Smooth muscle cell (in vitro differentiated cells): ENCODE results near the gene APH1A. TPM values are rescaled to one million over a fixed set of nuclear protein-coding genes. Genes with fewer than 3 reads are reported as not detected.

Experiments used
- DNase-seq: peaks from one replicate; lab custom pipeline; 2025; ENCODE audit not compliant: unreplicated experiment; lab: John Stamatoyannopoulos, UW
- H2AFZ ChIP-seq: fragments of 200-600 bp; sonication (generic); 2 replicates; pipeline ENCODE4 v1.6.0; 2016; ENCODE audit warnings: antibody characterized with exemption, low read depth, mild to moderate bottlenecking
- H3F3A ChIP-seq: fragments of 200-600 bp; sonication (generic); 2 replicates; pipeline ENCODE4 v1.6.0; 2017; ENCODE audit warnings: antibody characterized with exemption, low read depth
- H3K27ac ChIP-seq: fragments of 200-600 bp; sonication (generic); 2 replicates; pipeline ENCODE4 v1.5.1; 2016; ENCODE audit warnings: low read depth, mild to moderate bottlenecking
- H3K27me3 ChIP-seq: fragments of 200-600 bp; sonication (generic); 2 replicates; pipeline ENCODE4 v1.6.1; 2016; ENCODE audit warnings: low read depth, mild to moderate bottlenecking
- H3K36me3 ChIP-seq: fragments of 200-600 bp; sonication (generic); 2 replicates; pipeline ENCODE4 v1.5.1; 2016; ENCODE audit warnings: low read depth
- H3K4me1 ChIP-seq: fragments of 200-600 bp; sonication (generic); 2 replicates; pipeline ENCODE4 v1.5.1; 2016; ENCODE audit warnings: low read depth
- H3K4me2 ChIP-seq: fragments of 200-600 bp; sonication (generic); 2 replicates; pipeline ENCODE4 v1.6.0; 2016; ENCODE audit warnings: mild to moderate bottlenecking
- H3K4me3 ChIP-seq: fragments of 200-600 bp; sonication (generic); 2 replicates; pipeline ENCODE4 v1.5.1; 2016; ENCODE audit warnings: mild to moderate bottlenecking
- H3K79me2 ChIP-seq: fragments of 200-600 bp; sonication (generic); 2 replicates; pipeline ENCODE4 v1.6.0; 2016; ENCODE audit warnings: low read depth, mild to moderate bottlenecking
- H3K9ac ChIP-seq: fragments of 200-600 bp; sonication (generic); 2 replicates; pipeline ENCODE4 v1.6.0; 2016; ENCODE audit warnings: low read depth
- H3K9me3 ChIP-seq: fragments of 200-600 bp; sonication (generic); replicated peaks from 2 replicates; pipeline ENCODE4 v1.5.1; 2016; ENCODE audit warnings: low read depth
- H4K20me1 ChIP-seq: fragments of 200-600 bp; sonication (generic); 2 replicates; pipeline ENCODE4 v1.6.0; 2016; ENCODE audit warnings: low read depth
- WGBS: methylation state at CpG from one replicate; pipeline ENCODE4 v1.1.7; 2016; ENCODE audit warnings: low lambda C conversion rate; 5-methylcytosine and 5-hydroxymethylcytosine counted together
- polyA plus RNA-seq: library from polyadenylated mRNA; unstranded; fragments of >200 nt; fragmentation: Nextera tagmentation; extraction: Ambion mirVana; gene quantifications from 2 replicates; pipeline ENCODE4 v1.2.1, GENCODE V29; 2016
- total RNA-seq: library from RNA; depleted of rRNA; stranded (reverse); fragments of >200 nt; gene quantifications from 2 replicates; pipeline ENCODE4 v1.2.3, GENCODE V29; 2014
- TF ChIP-seq, protein P1 (sequence below): fragments of 200-600 bp; sonication (generic); IDR thresholded peaks from 2 replicates; pipeline ENCODE4 v1.5.1; 2017; ENCODE audit warnings: borderline replicate concordance, mild to moderate bottlenecking, antibody characterized with exemption; ENCODE audit not compliant: insufficient read depth, poor library complexity, severe bottlenecking

Gene APH1A
- total and polyA plus RNA-seq, 2 experiments from 2014 or later, result 43.4 to 74.8 TPM

DNA sequence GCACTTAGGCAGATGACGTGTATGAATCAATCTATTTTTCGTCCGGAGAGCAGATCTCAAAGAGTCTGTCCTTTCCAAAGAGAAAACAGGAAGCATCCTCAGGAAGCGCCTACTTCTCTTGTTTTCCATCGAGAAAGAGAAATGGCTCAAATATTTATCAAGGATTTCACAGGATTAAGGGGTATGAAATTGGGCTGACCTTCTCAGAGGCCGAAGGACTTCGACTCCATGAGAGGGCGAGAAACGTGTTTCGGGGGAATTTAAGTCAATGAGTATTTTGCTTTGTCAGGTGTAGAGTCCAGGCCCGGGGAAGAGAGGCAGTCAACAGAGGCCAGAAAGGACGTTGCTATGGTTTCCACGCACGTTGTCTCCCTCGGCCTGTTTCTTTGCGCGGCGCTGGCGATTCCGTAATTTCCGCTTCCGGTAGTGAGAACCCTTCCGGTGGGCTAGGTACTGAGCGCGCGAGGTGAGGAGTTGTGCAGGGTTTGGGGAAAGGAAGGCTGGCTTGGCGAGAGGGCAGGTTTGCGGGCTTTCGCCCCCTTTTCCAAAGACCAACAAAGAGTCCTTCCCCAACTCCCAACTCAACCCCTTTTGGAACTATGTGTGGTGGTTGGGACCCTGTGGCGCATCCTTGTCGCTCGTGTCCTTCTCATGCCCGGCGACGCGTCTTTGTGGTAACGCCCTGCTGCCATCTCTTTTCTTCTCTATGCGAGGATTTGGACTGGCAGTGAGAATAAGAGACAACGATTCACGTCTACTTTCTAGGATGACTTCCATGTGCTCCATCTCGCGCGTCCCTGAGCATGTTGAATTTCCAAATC, 24.8 kb upstream of the APH1A start, which contains the start of gene MRPS21:
MRPS21 (plus strand) TSS at position 429 of the 821 bp plus-strand sequence. CDS start 506 bp downstream, outside the sequence.
- no peaks in the 10 kb centered on the region for H3F3A ChIP-seq
- TF ChIP-seq, protein P1, sequence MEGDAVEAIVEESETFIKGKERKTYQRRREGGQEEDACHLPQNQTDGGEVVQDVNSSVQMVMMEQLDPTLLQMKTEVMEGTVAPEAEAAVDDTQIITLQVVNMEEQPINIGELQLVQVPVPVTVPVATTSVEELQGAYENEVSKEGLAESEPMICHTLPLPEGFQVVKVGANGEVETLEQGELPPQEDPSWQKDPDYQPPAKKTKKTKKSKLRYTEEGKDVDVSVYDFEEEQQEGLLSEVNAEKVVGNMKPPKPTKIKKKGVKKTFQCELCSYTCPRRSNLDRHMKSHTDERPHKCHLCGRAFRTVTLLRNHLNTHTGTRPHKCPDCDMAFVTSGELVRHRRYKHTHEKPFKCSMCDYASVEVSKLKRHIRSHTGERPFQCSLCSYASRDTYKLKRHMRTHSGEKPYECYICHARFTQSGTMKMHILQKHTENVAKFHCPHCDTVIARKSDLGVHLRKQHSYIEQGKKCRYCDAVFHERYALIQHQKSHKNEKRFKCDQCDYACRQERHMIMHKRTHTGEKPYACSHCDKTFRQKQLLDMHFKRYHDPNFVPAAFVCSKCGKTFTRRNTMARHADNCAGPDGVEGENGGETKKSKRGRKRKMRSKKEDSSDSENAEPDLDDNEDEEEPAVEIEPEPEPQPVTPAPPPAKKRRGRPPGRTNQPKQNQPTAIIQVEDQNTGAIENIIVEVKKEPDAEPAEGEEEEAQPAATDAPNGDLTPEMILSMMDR, result no peak
- no peaks in the 10 kb centered on the region for H4K20me1 ChIP-seq
- no peaks in the 10 kb centered on the region for H3K9me3 ChIP-seq
- H3K36me3 ChIP-seq, result no peaks in the 10 kb centered on the region
- WGBS, result 12% methylated on average over 43 of the region's 43 CpGs
- H3K4me1 ChIP-seq, result peaks cover 4% of the 10 kb centered on the region
- H2AFZ ChIP-seq, result peak within 1 kb of the TSS; percentile 83
- peaks cover 22% of the 10 kb centered on the region for H3K79me2 ChIP-seq
- H3K27me3 ChIP-seq, result no peaks in the 10 kb centered on the region
- peak within 1 kb of the TSS; percentile 88 for H3K27ac ChIP-seq
- peak within 1 kb of the TSS; percentile 71 for H3K4me3 ChIP-seq
- peak; percentile 24 for DNase-seq
- H3K4me2 ChIP-seq, result peak within 1 kb of the TSS; percentile 85
- H3K9ac ChIP-seq, result peak within 1 kb of the TSS; percentile 82

DNA sequence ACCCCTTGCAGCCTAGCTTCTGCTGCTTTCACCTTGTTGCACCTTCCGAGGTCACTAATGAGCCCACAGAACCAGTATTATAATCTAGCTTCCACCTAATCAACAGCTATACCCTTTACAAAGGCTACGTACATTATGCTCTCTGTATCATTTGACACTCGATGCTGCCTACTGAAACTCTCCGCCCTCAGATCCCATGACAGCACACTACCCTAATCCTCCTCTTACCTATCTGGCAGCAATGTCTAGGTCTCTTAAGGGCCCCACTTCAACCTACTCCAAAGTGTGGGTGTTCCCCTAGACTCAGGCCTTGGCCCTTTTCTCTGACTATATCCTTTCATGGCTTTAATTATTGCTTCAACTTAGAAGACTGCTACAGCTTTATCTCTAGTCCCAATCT, 20.0 kb upstream of the APH1A start:
- no peaks in the 10 kb centered on the region for H3K9me3 ChIP-seq
- H3K4me1 ChIP-seq, result peaks cover 4% of the 10 kb centered on the region
- no peak overlapping the region for H3K4me3 ChIP-seq
- no peak overlapping the region for H2AFZ ChIP-seq
- WGBS, result 95% methylated on average over 4 of the region's 4 CpGs
- no peaks in the 10 kb centered on the region for H3K79me2 ChIP-seq
- no peak overlapping the region for H3K4me2 ChIP-seq
- no peaks in the 10 kb centered on the region for H3K27me3 ChIP-seq
- no peaks in the 10 kb centered on the region for H3F3A ChIP-seq
- H3K36me3 ChIP-seq, result no peaks in the 10 kb centered on the region
- TF ChIP-seq, protein P1, result no peak
- no peak for DNase-seq
- no peak overlapping the region for H3K27ac ChIP-seq
- no peaks in the 10 kb centered on the region for H4K20me1 ChIP-seq
- no peak overlapping the region for H3K9ac ChIP-seq

DNA sequence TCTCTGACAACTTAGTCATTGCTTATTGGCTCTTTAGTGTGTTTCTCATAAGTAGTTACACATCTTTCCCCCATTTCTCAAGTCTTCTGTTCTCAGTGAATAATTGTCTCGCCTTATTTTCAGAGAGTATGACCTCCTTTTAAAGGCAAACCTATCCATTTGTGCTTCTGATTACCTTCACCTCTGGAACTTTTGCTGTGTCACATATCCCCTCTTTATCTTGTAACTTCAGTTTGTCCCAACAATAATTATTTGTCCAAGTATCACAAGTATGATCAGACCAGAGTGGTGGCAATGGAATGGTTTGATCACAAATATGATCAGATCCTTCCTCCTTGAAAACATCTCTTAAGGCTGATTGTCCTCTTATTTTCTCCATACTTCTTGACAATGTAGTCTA, 19.6 kb upstream of the APH1A start:
- H3K36me3 ChIP-seq, result no peaks in the 10 kb centered on the region
- H4K20me1 ChIP-seq, result no peaks in the 10 kb centered on the region
- H2AFZ ChIP-seq, result no peak overlapping the region
- no peak overlapping the region for H3K9ac ChIP-seq
- TF ChIP-seq, protein P1, result no peak
- H3K4me1 ChIP-seq, result peaks cover 4% of the 10 kb centered on the region
- no peaks in the 10 kb centered on the region for H3K27me3 ChIP-seq
- no peaks in the 10 kb centered on the region for H3K79me2 ChIP-seq
- no peak overlapping the region for H3K27ac ChIP-seq
- H3K9me3 ChIP-seq, result no peaks in the 10 kb centered on the region
- no peaks in the 10 kb centered on the region for H3F3A ChIP-seq
- no peak overlapping the region for H3K4me3 ChIP-seq
- WGBS, result 83% methylated on average over 1 of the region's 1 CpG
- DNase-seq, result no peak
- H3K4me2 ChIP-seq, result no peak overlapping the region
